Measurements from ENCODE around the gene KCNN3.
"Not testable (repeated sequence)": the region's sequence is repeated elsewhere in the genome, so short reads cannot be mapped to it uniquely, and the experiment has no call there.

The KCNN3 gene

GRCh38 chr1:154686507-154686906 is 183.6 kb downstream of the KCNN3 start:
- DNase-seq: no peak

GRCh38 chr1:154683820-154684219 is 186.3 kb downstream of the KCNN3 start:
- no peak for DNase-seq

GRCh38 chr1:154682254-154682653 is 187.8 kb downstream of the KCNN3 start:
- no peak for DNase-seq

- DNase-seq: not testable (repeated sequence)
These were observed 192.2 kb downstream of the KCNN3 start for GRCh38 chr1:154677844-154678243.

- not testable (repeated sequence) for DNase-seq
These were observed 193.2 kb downstream of the KCNN3 start for GRCh38 chr1:154676847-154677246.

GRCh38 chr1:154674456-154674855 is 195.6 kb downstream of the KCNN3 start:
- DNase-seq: not testable (repeated sequence)

- DNase-seq: not testable (repeated sequence)
These were observed 197.8 kb downstream of the KCNN3 start for GRCh38 chr1:154672245-154672644.

- DNase-seq: not testable (repeated sequence)
These were observed 198.7 kb downstream of the KCNN3 start for GRCh38 chr1:154671412-154671811.

GRCh38 chr1:154670310-154671270 is 199.5 kb downstream of the KCNN3 start:
- DNase-seq: not testable (repeated sequence)

GRCh38 chr1:154669464-154670282 is 200.4 kb downstream of the KCNN3 start:
- peak; percentile 62 for DNase-seq

GRCh38 chr1:154666051-154666790 is 203.9 kb downstream of the KCNN3 start:
- DNase-seq: no peak

- no peak for DNase-seq
These were observed 205.6 kb downstream of the KCNN3 start for GRCh38 chr1:154664331-154665002.

- no peak for DNase-seq
These were observed 206.5 kb downstream of the KCNN3 start for GRCh38 chr1:154663471-154664060.

- no peak for DNase-seq
These were observed 209.0 kb downstream of the KCNN3 start for GRCh38 chr1:154661110-154661509.

GRCh38 chr1:154659823-154660592 is 210.1 kb downstream of the KCNN3 start:
- DNase-seq: no peak

GRCh38 chr1:154657556-154657955 is 212.5 kb downstream of the KCNN3 start:
- DNase-seq: no peak

GRCh38 chr1:154652893-154653292 is 217.2 kb downstream of the KCNN3 start:
- DNase-seq: no peak
